Gastrocnemius medialis (tissue), 4 donors: ENCODE measurements around the gene RAB17. TPM values are rescaled to one million over a fixed set of nuclear protein-coding genes. Genes with fewer than 3 reads are reported as not detected.

Experiments
- ATAC-seq, 2 donors: fragments of 150-250 bp; one replicate each; pipeline ENCODE4 v1.9.1; 2016
- DNase-seq, 2 donors: peaks; one replicate each; pipeline ENCODE4 v3.0.0-alpha.2; 2019
- H3K27ac ChIP-seq, 4 donors: fragments of 200-600 bp; sonication (generic); 1 replicate in 1 of 4; 2 replicates in 3 of 4; pipeline ENCODE4 v1.5.1; 2016 to 2018; ENCODE audit warnings: mild to moderate bottlenecking in 2 of 4, moderate library complexity in 1 of 4
- H3K27me3 ChIP-seq, 3 donors: fragments of 200-600 bp; sonication (generic) in 2 of 3; 1 replicate in 1 of 3; 2 replicates in 2 of 3; pipeline versions ENCODE4 v1.5.1 to v1.6.0; 2016 to 2019; ENCODE audit warnings: mild to moderate bottlenecking in 1 of 3, moderate library complexity in 1 of 3
- H3K36me3 ChIP-seq, 2 donors: fragments of 200-600 bp; sonication (generic) in 1 of 2; one replicate each; pipeline ENCODE4 v1.5.1; 2017 to 2018
- H3K4me1 ChIP-seq, 2 donors: fragments of 200-600 bp; sonication (generic) in 1 of 2; one replicate each; pipeline ENCODE4 v1.5.1; 2016 to 2017; ENCODE audit warnings: mild to moderate bottlenecking in 2 of 2
- H3K4me3 ChIP-seq, 4 donors: fragments of 200-600 bp; sonication (generic) in 3 of 4; 1 replicate in 1 of 4; 2 replicates in 3 of 4; pipeline ENCODE4 v1.5.1; 2016 to 2019; ENCODE audit warnings: mild to moderate bottlenecking in 2 of 4
- H3K9me3 ChIP-seq, 3 donors: fragments of 200-600 bp; sonication (generic) in 2 of 3; 1 replicate in 1 of 3; 2 replicates in 2 of 3; pipeline ENCODE4 v1.5.1; 2016 to 2019
- POLR2A ChIP-seq, 2 donors: fragments of 450-650 bp; IDR thresholded peaks; one replicate each; pipeline ENCODE4 v1.6.1; 2017; ENCODE audit warnings: antibody characterized with exemption in 2 of 2, mild to moderate bottlenecking in 2 of 2, moderate library complexity in 2 of 2
- in situ Hi-C, 4 donors: fragments of 200-750 bp; cut with MboI; loops; one replicate each; pipeline versions ENCODE4 v1.15.0 to v1.8.0; 2017; ENCODE audit warnings: low sequenced_read_pairs in 4 of 4
- intact Hi-C: fragments of 100-400 bp; cut with DNase I; formaldehyde crosslinking; loops from one replicate; pipeline ENCODE4 v1.15.1; 2023; ENCODE audit warnings: low total_unique reads
- total RNA-seq, 4 donors: library from RNA; depleted of rRNA; stranded (reverse); fragments of >200 nt; gene quantifications; one replicate each; pipeline versions ENCODE4 v1.1.0 to v1.2.3, GENCODE V29; 2016
- TF ChIP-seq, protein P1 (sequence below), 5 experiments: fragments of 450-650 bp in 3 of 5; fragments of 200-600 bp in 2 of 5; sonication (generic) in 2 of 5; IDR thresholded peaks in 4 of 5; conservative IDR thresholded peaks in 1 of 5; 1 replicate in 4 of 5; 2 replicates in 1 of 5; pipeline ENCODE4 v1.5.1; 2016 to 2019; ENCODE audit warnings: antibody characterized with exemption in 5 of 5, mild to moderate bottlenecking in 3 of 5, moderate library complexity in 3 of 5

RAB17 gene
- total RNA-seq, 4 donors from 2014 or later, result 0.42 to 1.3 TPM; not detected in 2

DNA sequence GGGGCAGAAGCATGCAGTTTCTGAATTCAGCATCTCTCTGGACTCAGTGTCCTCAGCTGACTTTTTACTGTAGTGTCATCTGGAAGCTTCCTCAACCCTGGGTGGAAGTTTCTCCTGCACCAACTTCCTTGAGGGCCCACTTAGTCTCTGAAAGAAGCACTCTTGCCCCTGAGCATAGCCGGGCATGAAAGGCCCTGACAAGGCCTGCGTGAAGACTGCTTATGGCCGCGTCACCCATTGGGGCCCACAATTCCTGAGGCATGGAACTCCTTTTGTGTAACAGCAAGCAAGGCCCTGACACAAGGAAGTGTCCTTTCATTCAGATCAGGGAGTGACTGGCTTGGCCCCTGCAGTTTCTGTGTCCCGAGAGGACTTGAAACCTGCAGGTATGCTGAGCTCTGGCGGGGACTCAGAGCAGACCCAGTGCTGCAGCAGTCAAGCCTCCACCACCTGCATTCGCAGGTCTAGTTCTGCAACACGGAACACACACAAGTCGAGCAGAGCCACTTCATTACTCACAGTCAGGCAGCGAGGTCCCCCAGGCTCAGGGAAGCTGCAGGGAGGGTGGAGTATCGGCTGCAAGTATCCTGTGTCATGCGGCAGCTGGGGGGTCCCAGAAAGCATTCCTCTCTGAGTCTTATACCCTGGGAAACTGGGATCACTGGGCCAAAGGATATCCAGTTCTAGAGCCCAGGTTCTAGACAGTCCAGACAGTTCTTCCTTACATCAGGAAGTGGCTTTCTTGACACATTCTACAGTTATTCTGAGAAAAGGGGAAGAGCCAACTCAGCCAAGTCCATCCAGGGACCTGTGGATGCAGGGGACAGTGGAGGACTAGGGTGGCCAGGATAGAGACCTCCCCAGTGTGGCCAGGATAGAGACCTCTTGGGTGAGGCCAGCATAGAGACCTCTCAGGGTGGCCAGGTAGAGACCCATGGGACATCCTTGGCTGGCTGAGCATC lies 59.8 kb downstream of the RAB17 start:
- H3K4me3 ChIP-seq, result no peak overlapping the region
- ATAC-seq, result no peak
- H3K36me3 ChIP-seq, result no peaks in the 10 kb centered on the region
- intact Hi-C loops (no loop called here), in situ Hi-C loops (no loop called here)
- H3K9me3 ChIP-seq, result no peaks in the 10 kb centered on the region
- TF ChIP-seq POLR2A (IDR thresholded peaks at IDR 0.05), result no peak
- no peaks in the 10 kb centered on the region for H3K27me3 ChIP-seq
- no peak overlapping the region for H3K27ac ChIP-seq
- no peaks in the 10 kb centered on the region for H3K4me1 ChIP-seq
- DNase-seq, result no peak

DNA sequence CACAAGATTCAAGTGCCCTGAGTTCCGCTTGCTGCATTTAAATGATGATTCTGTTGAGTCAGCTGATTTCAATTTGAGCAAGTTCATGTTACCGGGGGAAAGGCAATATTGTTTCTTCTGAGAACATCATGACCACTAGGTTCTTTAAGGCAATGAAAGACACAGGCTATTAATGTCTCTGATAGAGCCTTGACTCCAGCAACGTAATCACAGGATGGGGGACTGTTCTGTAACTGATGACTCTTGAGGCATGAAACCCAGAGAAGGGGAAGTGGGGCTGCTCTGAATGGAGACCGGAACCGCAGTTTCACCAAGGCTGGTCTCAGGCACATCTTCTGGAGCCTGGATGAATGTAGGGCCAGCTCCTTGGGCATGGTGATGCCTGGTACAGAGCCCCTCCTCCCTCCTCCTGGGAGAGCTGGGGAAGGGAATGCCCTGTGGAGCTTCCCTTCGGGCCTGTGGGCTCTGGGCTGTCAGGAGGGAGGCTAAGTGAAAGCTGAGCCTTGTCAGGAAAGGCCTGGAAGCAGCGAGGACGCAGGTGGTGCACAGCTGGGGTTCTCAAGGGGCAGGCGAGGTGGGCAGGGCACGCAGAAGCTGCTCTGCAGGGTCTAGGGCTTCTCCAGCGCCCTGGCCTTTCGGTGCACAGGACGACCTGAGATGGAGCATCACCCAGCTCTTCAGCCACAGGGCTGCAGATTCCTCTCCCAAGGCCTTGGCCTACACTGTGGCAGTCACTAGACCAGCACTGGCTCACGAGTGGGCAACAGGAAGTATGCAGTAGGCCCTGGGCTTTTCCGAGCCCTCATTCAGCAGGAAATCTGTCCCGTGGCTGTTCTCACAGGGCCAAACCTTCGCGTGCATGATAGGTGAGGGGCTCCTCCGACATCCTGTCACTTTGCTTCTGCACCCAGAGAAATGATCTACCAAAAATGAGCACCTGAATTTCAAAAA lies 60.8 kb downstream of the RAB17 start:
- Histone ChIP-seq H3K36me3 (no peaks in the 10 kb centered on the region), H3K27me3 (no peaks in the 10 kb centered on the region), H3K4me1 (no peaks in the 10 kb centered on the region), H3K27ac (no peak overlapping the region), H3K9me3 (no peaks in the 10 kb centered on the region), H3K4me3 (no peak overlapping the region)
- ATAC-seq, result no peak
- intact Hi-C loops, result no loop called here
- in situ Hi-C loops, result no loop called here
- DNase-seq, result no peak
- no peak for TF ChIP-seq POLR2A (IDR thresholded peaks at IDR 0.05)
- TF ChIP-seq, protein P1, sequence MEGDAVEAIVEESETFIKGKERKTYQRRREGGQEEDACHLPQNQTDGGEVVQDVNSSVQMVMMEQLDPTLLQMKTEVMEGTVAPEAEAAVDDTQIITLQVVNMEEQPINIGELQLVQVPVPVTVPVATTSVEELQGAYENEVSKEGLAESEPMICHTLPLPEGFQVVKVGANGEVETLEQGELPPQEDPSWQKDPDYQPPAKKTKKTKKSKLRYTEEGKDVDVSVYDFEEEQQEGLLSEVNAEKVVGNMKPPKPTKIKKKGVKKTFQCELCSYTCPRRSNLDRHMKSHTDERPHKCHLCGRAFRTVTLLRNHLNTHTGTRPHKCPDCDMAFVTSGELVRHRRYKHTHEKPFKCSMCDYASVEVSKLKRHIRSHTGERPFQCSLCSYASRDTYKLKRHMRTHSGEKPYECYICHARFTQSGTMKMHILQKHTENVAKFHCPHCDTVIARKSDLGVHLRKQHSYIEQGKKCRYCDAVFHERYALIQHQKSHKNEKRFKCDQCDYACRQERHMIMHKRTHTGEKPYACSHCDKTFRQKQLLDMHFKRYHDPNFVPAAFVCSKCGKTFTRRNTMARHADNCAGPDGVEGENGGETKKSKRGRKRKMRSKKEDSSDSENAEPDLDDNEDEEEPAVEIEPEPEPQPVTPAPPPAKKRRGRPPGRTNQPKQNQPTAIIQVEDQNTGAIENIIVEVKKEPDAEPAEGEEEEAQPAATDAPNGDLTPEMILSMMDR (IDR thresholded peaks at IDR 0.05 in 4 of 5, conservative IDR thresholded peaks at IDR 0.05 in 1 of 5), result no peak

DNA sequence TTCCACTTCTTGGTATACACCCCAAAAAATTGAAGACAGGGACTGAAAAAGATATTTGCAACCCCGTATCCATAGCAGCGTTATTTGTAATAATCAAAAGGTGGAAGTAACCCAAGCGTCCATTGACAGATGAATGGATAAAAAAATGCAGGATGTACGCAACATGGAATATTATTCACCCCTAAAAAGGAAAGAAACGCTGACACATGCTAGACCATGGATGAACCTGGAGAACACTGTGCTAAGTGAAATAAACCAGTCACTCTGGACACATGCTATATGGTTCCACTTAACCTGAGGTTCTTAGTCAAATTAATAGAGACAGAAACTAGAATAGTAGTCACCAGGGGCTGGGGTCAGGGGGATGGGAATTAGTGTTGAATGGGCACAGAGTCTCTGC lies 62.8 kb downstream of the RAB17 start:
- no peaks in the 10 kb centered on the region for H3K9me3 ChIP-seq
- intact Hi-C loops (no loop called here), in situ Hi-C loops (no loop called here)
- no peak for TF ChIP-seq POLR2A (IDR thresholded peaks at IDR 0.05)
- TF ChIP-seq, protein P1 (IDR thresholded peaks at IDR 0.05 in 4 of 5, conservative IDR thresholded peaks at IDR 0.05 in 1 of 5), result no peak
- H3K4me3 ChIP-seq, result no peak overlapping the region
- no peaks in the 10 kb centered on the region for H3K4me1 ChIP-seq
- no peak overlapping the region for H3K27ac ChIP-seq
- no peaks in the 10 kb centered on the region for H3K27me3 ChIP-seq
- H3K36me3 ChIP-seq, result no peaks in the 10 kb centered on the region
- DNase-seq, result no peak
- ATAC-seq, result no peak

DNA sequence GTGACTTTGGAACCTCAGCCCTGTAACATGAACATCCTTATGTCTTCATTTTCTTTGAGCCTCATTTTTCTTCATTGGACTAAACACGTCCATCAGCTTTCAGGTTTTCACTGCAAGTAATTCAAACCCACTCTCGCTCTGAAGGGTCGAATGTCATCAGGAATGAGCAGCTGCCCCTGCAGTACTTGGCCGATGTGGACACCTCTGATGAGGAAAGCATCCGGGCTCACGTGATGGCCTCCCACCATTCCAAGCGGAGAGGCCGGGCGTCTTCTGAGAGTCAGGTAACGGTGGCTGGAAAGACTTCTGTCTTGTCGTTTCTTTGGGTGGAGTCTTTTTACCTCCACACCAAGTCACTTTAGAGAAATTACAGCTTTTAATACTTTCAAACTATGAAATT lies 63.3 kb downstream of the RAB17 start:
- DNase-seq (peak in 1 of 2 donors; percentile 54), ATAC-seq (peak; percentile 37 to 77)
- Histone ChIP-seq H3K9me3 (no peaks in the 10 kb centered on the region), H3K27ac (no peak overlapping the region), H3K4me3 (no peak overlapping the region), H3K36me3 (no peaks in the 10 kb centered on the region), H3K27me3 (no peaks in the 10 kb centered on the region), H3K4me1 (no peaks in the 10 kb centered on the region)
- in situ Hi-C loops (no loop called here), intact Hi-C loops (no loop called here)
- no peak for TF ChIP-seq POLR2A (IDR thresholded peaks at IDR 0.05)
- TF ChIP-seq, protein P1 (IDR thresholded peaks at IDR 0.05 in 4 of 5, conservative IDR thresholded peaks at IDR 0.05 in 1 of 5), result no peak
